ENCODE data around the gene ABL1.

DNA sequence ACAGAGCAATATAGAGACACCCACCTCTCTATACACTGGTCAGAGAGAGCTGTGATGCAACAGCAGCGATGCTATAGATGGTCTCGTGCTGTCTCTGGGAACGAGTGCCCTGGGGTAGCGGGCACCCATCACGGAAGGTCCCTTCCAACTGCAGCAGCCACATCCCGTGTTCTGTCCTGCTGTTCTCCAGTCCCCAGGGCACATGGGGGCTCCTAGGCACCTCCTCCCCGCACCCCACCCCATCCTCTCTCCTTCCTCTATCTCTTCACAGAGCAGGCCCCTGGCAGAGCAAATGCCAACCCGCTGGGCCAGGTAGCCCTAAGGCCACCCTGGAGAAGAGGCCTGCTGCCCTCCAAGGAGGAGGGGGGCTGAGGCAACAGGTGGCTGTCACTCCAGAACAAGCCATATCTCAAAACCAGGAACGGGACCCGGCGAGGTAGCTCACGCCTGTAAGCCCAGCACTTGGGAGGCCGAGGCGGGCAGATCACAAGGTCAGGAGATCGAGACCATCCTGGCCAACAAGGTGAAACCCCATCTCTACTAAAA lies 95.8 kb downstream of the ABL1 start:
- no peak for TF ChIP-seq NFRKB (IDR thresholded peaks at IDR 0.05)
- no peak for TF ChIP-seq HDGF (IDR thresholded peaks at IDR 0.05; ENCODE audit: borderline replicate concordance)
- no peak for TF ChIP-seq CTBP1 (IDR thresholded peaks at IDR 0.05; ENCODE audit: borderline replicate concordance)
- no peak for TF ChIP-seq ARNT (IDR thresholded peaks at IDR 0.05)
- TF ChIP-seq BHLHE40 (IDR thresholded peaks at IDR 0.05; ENCODE audit: borderline replicate concordance): no peak
- no peak for TF ChIP-seq SUZ12 (IDR thresholded peaks at IDR 0.05)
